Mesendoderm (in vitro differentiated cells): ENCODE results near the gene C4orf36.

Experiments used
- DNase-seq: peaks from one replicate; pipeline ENCODE4 v3.0.0; 2013
- H2AK5ac ChIP-seq: 2 replicates; pipeline ENCODE4 v1.6.1; 2013; ENCODE audit warnings: low read length, inconsistent platforms
- H2BK120ac ChIP-seq: 2 replicates; pipeline ENCODE4 v1.6.1; 2013; ENCODE audit warnings: low read depth, mild to moderate bottlenecking, low read length, moderate library complexity, mixed read lengths
- H2BK15ac ChIP-seq: replicated peaks from 2 replicates; pipeline ENCODE4 v1.6.1; 2013; ENCODE audit warnings: low read depth, mild to moderate bottlenecking, moderate library complexity
- H2BK5ac ChIP-seq: 2 replicates; pipeline ENCODE4 v1.6.1; 2013; ENCODE audit warnings: low read length, inconsistent platforms
- H3K18ac ChIP-seq: 2 replicates; pipeline ENCODE4 v1.6.1; 2013; ENCODE audit warnings: mild to moderate bottlenecking, low read length, mixed read lengths
- H3K23ac ChIP-seq: one replicate; pipeline ENCODE4 v1.6.1; 2013; ENCODE audit warnings: low read length
- H3K27ac ChIP-seq: 2 replicates; pipeline ENCODE4 v1.5.1; 2013; ENCODE audit warnings: low read depth, mild to moderate bottlenecking, inconsistent platforms, low read length, moderate library complexity
- H3K27me3 ChIP-seq: 2 replicates; pipeline ENCODE4 v1.6.1; 2013; ENCODE audit warnings: low read length, control low read depth, mild to moderate bottlenecking, inconsistent platforms; ENCODE audit not compliant: insufficient read depth, poor library complexity
- H3K36me3 ChIP-seq: 2 replicates; pipeline ENCODE4 v1.6.1; 2013; ENCODE audit warnings: low read length, inconsistent platforms; ENCODE audit not compliant: control insufficient read depth, insufficient read depth
- H3K4ac ChIP-seq: one replicate; pipeline ENCODE4 v1.6.1; 2013; ENCODE audit warnings: low read depth, mild to moderate bottlenecking, low read length, moderate library complexity
- H3K4me1 ChIP-seq: 2 replicates; pipeline ENCODE4 v1.6.1; 2013; ENCODE audit warnings: low read depth, low read length, inconsistent platforms; ENCODE audit not compliant: control insufficient read depth
- H3K4me2 ChIP-seq: 2 replicates; pipeline ENCODE4 v1.6.1; 2013; ENCODE audit warnings: low read length
- H3K4me3 ChIP-seq: 2 replicates; pipeline ENCODE4 v1.5.1; 2013; ENCODE audit warnings: mild to moderate bottlenecking, low read length
- H3K56ac ChIP-seq: one replicate; pipeline ENCODE4 v1.6.1; 2013; ENCODE audit warnings: low read length
- H3K79me1 ChIP-seq: 2 replicates; pipeline ENCODE4 v1.6.1; 2013; ENCODE audit warnings: low read length, inconsistent platforms
- H3K79me2 ChIP-seq: 2 replicates; pipeline ENCODE4 v1.6.1; 2013; ENCODE audit warnings: mild to moderate bottlenecking, low read length; ENCODE audit not compliant: control insufficient read depth, insufficient read depth
- H3K9ac ChIP-seq: 2 replicates; pipeline ENCODE4 v1.6.1; 2013; ENCODE audit warnings: low read length, inconsistent platforms
- H4K5ac ChIP-seq: one replicate; pipeline ENCODE4 v1.6.1; 2013; ENCODE audit warnings: low read length
- H4K8ac ChIP-seq: one replicate; pipeline ENCODE4 v1.6.1; 2013; ENCODE audit warnings: low read depth, mild to moderate bottlenecking, control low read depth, low read length, moderate library complexity
- WGBS: extraction: QIAGEN DNeasy Blood & Tissue Kit; methylation state at CpG from one replicate; pipeline ENCODE4 v1.1.7; 2013; ENCODE audit warnings: low lambda C conversion rate, missing lambda C conversion rate; ENCODE audit not compliant: insufficient coverage; ENCODE audit errors: extremely low coverage; 5-methylcytosine and 5-hydroxymethylcytosine counted together

C4orf36 gene

GRCh38 chr4:86837691-86838503 lies 54.3 kb downstream of the C4orf36 start:
- no peak for DNase-seq
- Histone ChIP-seq H3K23ac (no peak overlapping the region), H3K18ac (no peak overlapping the region), H3K36me3 (no peaks in the 10 kb centered on the region), H3K9ac (no peak overlapping the region), H3K27me3 (no peaks in the 10 kb centered on the region), H3K4me2 (no peak overlapping the region), H2BK5ac (no peak overlapping the region), H2BK15ac (no peak overlapping the region), H3K79me2 (no peaks in the 10 kb centered on the region), H3K4ac (no peak overlapping the region), H4K5ac (no peak overlapping the region), H2BK120ac (no peak overlapping the region), H3K4me3 (no peak overlapping the region), H3K4me1 (no peaks in the 10 kb centered on the region), H4K8ac (no peak overlapping the region), H3K27ac (no peak overlapping the region), H3K79me1 (no peaks in the 10 kb centered on the region), H3K56ac (no peak overlapping the region), H2AK5ac (no peak overlapping the region)
- WGBS = no CpG with 5 or more reads among the region's 5 CpGs

- no peaks in the 10 kb centered on the region for H3K79me2 ChIP-seq
- no peak overlapping the region for H3K18ac ChIP-seq
- H3K79me1 ChIP-seq = no peaks in the 10 kb centered on the region
- H2AK5ac ChIP-seq = no peak overlapping the region
- no peaks in the 10 kb centered on the region for H3K4me1 ChIP-seq
- no peak overlapping the region for H3K4me3 ChIP-seq
- no peak overlapping the region for H4K5ac ChIP-seq
- no peak overlapping the region for H3K23ac ChIP-seq
- H3K36me3 ChIP-seq = no peaks in the 10 kb centered on the region
- H4K8ac ChIP-seq = no peak overlapping the region
- H2BK15ac ChIP-seq = no peak overlapping the region
- H3K9ac ChIP-seq = no peak overlapping the region
- WGBS = no CpG with 5 or more reads among the region's 3 CpGs
- no peak overlapping the region for H3K27ac ChIP-seq
- no peak overlapping the region for H3K4me2 ChIP-seq
- H2BK5ac ChIP-seq = no peak overlapping the region
- H2BK120ac ChIP-seq = no peak overlapping the region
- no peak for DNase-seq
- H3K27me3 ChIP-seq = no peaks in the 10 kb centered on the region
- no peak overlapping the region for H3K56ac ChIP-seq
- H3K4ac ChIP-seq = no peak overlapping the region
These were observed 56.5 kb downstream of the C4orf36 start for GRCh38 chr4:86835677-86836076.

GRCh38 chr4:86834901-86835300 lies 57.3 kb downstream of the C4orf36 start:
- no peak overlapping the region for H3K9ac ChIP-seq
- H4K5ac ChIP-seq = no peak overlapping the region
- no peak overlapping the region for H3K27ac ChIP-seq
- H2BK120ac ChIP-seq = no peak overlapping the region
- H3K23ac ChIP-seq = no peak overlapping the region
- H3K4me1 ChIP-seq = no peaks in the 10 kb centered on the region
- DNase-seq = peak; percentile 46
- no peak overlapping the region for H3K56ac ChIP-seq
- no peaks in the 10 kb centered on the region for H3K79me2 ChIP-seq
- no peaks in the 10 kb centered on the region for H3K27me3 ChIP-seq
- no peak overlapping the region for H2BK5ac ChIP-seq
- no peak overlapping the region for H2AK5ac ChIP-seq
- no peaks in the 10 kb centered on the region for H3K79me1 ChIP-seq
- no peak overlapping the region for H3K4me2 ChIP-seq
- no CpG with 5 or more reads among the region's 3 CpGs for WGBS
- H4K8ac ChIP-seq = no peak overlapping the region
- H3K4ac ChIP-seq = no peak overlapping the region
- no peaks in the 10 kb centered on the region for H3K36me3 ChIP-seq
- H3K4me3 ChIP-seq = no peak overlapping the region
- H2BK15ac ChIP-seq = no peak overlapping the region
- no peak overlapping the region for H3K18ac ChIP-seq

GRCh38 chr4:86833615-86834014 lies 58.6 kb downstream of the C4orf36 start:
- Histone ChIP-seq H3K4me1 (no peaks in the 10 kb centered on the region), H3K27ac (no peak overlapping the region), H3K4me2 (no peak overlapping the region), H2AK5ac (no peak overlapping the region), H3K79me1 (no peaks in the 10 kb centered on the region), H3K23ac (no peak overlapping the region), H3K56ac (no peak overlapping the region), H3K9ac (no peak overlapping the region), H3K36me3 (no peaks in the 10 kb centered on the region), H4K8ac (no peak overlapping the region), H2BK15ac (no peak overlapping the region), H3K4ac (no peak overlapping the region), H3K4me3 (no peak overlapping the region), H3K79me2 (no peaks in the 10 kb centered on the region), H3K18ac (no peak overlapping the region), H4K5ac (no peak overlapping the region), H2BK5ac (no peak overlapping the region), H2BK120ac (no peak overlapping the region), H3K27me3 (no peaks in the 10 kb centered on the region)
- no CpG with 5 or more reads among the region's 1 CpG for WGBS
- DNase-seq = no peak

- no peak overlapping the region for H2BK5ac ChIP-seq
- no peak overlapping the region for H3K4me2 ChIP-seq
- no peak overlapping the region for H3K56ac ChIP-seq
- H3K79me2 ChIP-seq = no peaks in the 10 kb centered on the region
- H3K27me3 ChIP-seq = no peaks in the 10 kb centered on the region
- H4K5ac ChIP-seq = no peak overlapping the region
- H4K8ac ChIP-seq = no peak overlapping the region
- H3K27ac ChIP-seq = no peak overlapping the region
- no peak overlapping the region for H3K18ac ChIP-seq
- no CpG with 5 or more reads among the region's 5 CpGs for WGBS
- no peak overlapping the region for H3K9ac ChIP-seq
- H2BK120ac ChIP-seq = no peak overlapping the region
- DNase-seq = no peak
- no peak overlapping the region for H3K4me3 ChIP-seq
- no peak overlapping the region for H2AK5ac ChIP-seq
- H2BK15ac ChIP-seq = no peak overlapping the region
- no peak overlapping the region for H3K23ac ChIP-seq
- no peaks in the 10 kb centered on the region for H3K36me3 ChIP-seq
- H3K79me1 ChIP-seq = no peaks in the 10 kb centered on the region
- H3K4me1 ChIP-seq = no peaks in the 10 kb centered on the region
- no peak overlapping the region for H3K4ac ChIP-seq
These were observed 60.7 kb downstream of the C4orf36 start for GRCh38 chr4:86831262-86832130.
